ENCODE measurements around the gene LRRC2.
A peak's percentile ranks its signal among the peaks of the same experiment; 100 is the strongest.
"Not testable (repeated sequence)": the region's sequence is repeated elsewhere in the genome, so short reads cannot be mapped to it uniquely, and the experiment has no call there.

Gene LRRC2

GRCh38 chr3:46551615-46552014 is 14.5 kb downstream of the LRRC2 start:
- DNase-seq, result no peak

GRCh38 chr3:46549989-46550388 is 16.1 kb downstream of the LRRC2 start:
- no peak for DNase-seq

- DNase-seq, result no peak
These were observed 16.6 kb downstream of the LRRC2 start for GRCh38 chr3:46549408-46549904.

GRCh38 chr3:46548611-46549010 is 17.5 kb downstream of the LRRC2 start:
- DNase-seq, result not testable (repeated sequence)

GRCh38 chr3:46546896-46547440 is 19.1 kb downstream of the LRRC2 start:
- DNase-seq, result no peak

GRCh38 chr3:46545818-46546630 is 20.1 kb downstream of the LRRC2 start:
- no peak for DNase-seq

GRCh38 chr3:46544771-46545503 is 21.2 kb downstream of the LRRC2 start:
- no peak for DNase-seq

- DNase-seq, result no peak
These were observed 23.3 kb downstream of the LRRC2 start for GRCh38 chr3:46542801-46543201.

GRCh38 chr3:46542344-46542743 is 23.8 kb downstream of the LRRC2 start:
- DNase-seq, result no peak

- DNase-seq, result no peak
These were observed 24.3 kb downstream of the LRRC2 start for GRCh38 chr3:46541835-46542234.

GRCh38 chr3:46540550-46540949 is 25.6 kb downstream of the LRRC2 start:
- DNase-seq, result no peak

- no peak for DNase-seq
These were observed 26.6 kb downstream of the LRRC2 start for GRCh38 chr3:46539443-46540005.

- peak; percentile 2 for DNase-seq
These were observed 27.2 kb downstream of the LRRC2 start for GRCh38 chr3:46538803-46539442.

GRCh38 chr3:46538425-46538802 is 27.7 kb downstream of the LRRC2 start:
- not testable (repeated sequence) for DNase-seq

GRCh38 chr3:46537779-46538178 is 28.3 kb downstream of the LRRC2 start:
- no peak for DNase-seq

- DNase-seq, result no peak
These were observed 28.8 kb downstream of the LRRC2 start for GRCh38 chr3:46537316-46537715.

- no peak for DNase-seq
These were observed 29.3 kb downstream of the LRRC2 start for GRCh38 chr3:46536758-46537157.

- no peak for DNase-seq
These were observed 30.4 kb downstream of the LRRC2 start for GRCh38 chr3:46535746-46536145.

- no peak for DNase-seq
These were observed 33.0 kb downstream of the LRRC2 start for GRCh38 chr3:46533091-46533490.

GRCh38 chr3:46527239-46527638 is 38.9 kb downstream of the LRRC2 start:
- no peak for DNase-seq

GRCh38 chr3:46524832-46525231 is 41.3 kb downstream of the LRRC2 start:
- DNase-seq, result no peak

- DNase-seq, result no peak
These were observed 42.1 kb downstream of the LRRC2 start for GRCh38 chr3:46524008-46524407.

- DNase-seq, result no peak
These were observed 42.5 kb downstream of the LRRC2 start for GRCh38 chr3:46523556-46523955.

All from DMS153 (cell line).